Prostate gland (tissue), 2 donors: ENCODE data around the gene HCCS. TPM values are rescaled to one million over a fixed set of nuclear protein-coding genes. Genes with fewer than 3 reads are reported as not detected.

ENCODE experiments used
- DNase-seq: peaks from one replicate; pipeline ENCODE4 v3.0.0-alpha.2; 2019; ENCODE audit warnings: low spot score
- H3K27ac ChIP-seq, 2 donors: fragments of 200-600 bp; sonication (generic); 2 replicates each; pipeline ENCODE4 v1.5.1; 2017 to 2019
- H3K27me3 ChIP-seq: fragments of 200-600 bp; sonication (generic); replicated peaks from 2 replicates; pipeline ENCODE4 v1.5.1; 2019; ENCODE audit not compliant: insufficient read depth
- H3K36me3 ChIP-seq, 2 donors: fragments of 200-600 bp; sonication (generic); 1 replicate in 1 of 2; 2 replicates in 1 of 2; pipeline versions ENCODE4 v1.5.1 to v1.8.1; 2017 to 2019
- H3K4me1 ChIP-seq: fragments of 200-600 bp; sonication (generic); replicated peaks from 2 replicates; pipeline ENCODE4 v1.5.1; 2019
- H3K4me3 ChIP-seq, 2 donors: fragments of 200-600 bp; sonication (generic); 2 replicates each; pipeline ENCODE4 v1.5.1; 2017 to 2019
- H3K9me3 ChIP-seq: fragments of 200-600 bp; sonication (generic); 2 replicates; pipeline ENCODE4 v1.5.1; 2017
- POLR2A ChIP-seq: fragments of 450-650 bp; IDR thresholded peaks from one replicate; pipeline ENCODE4 v1.6.1; 2016; ENCODE audit warnings: antibody characterized with exemption, mild to moderate bottlenecking
- POLR2AphosphoS5 ChIP-seq: sonication (generic); formaldehyde crosslinking; IDR thresholded peaks from one replicate; pipeline ENCODE4 v1.6.1; 2017; ENCODE audit warnings: antibody characterized with exemption
- WGBS: methylation state at CpG from one replicate; pipeline ENCODE4 v1.1.5; 2018; 5-methylcytosine and 5-hydroxymethylcytosine counted together
- intact Hi-C: fragments of 100-400 bp; cut with DNase I; formaldehyde crosslinking; loops from one replicate; pipeline ENCODE4 v1.14.2; 2022
- total RNA-seq, 2 donors: library from RNA; depleted of rRNA; stranded (reverse); fragments of >200 nt; gene quantifications; one replicate each; pipeline ENCODE4 v1.1.0, GENCODE V29; 2016
- TF ChIP-seq, protein P1 (sequence below), 4 experiments: fragments of 200-600 bp in 2 of 4; fragments of 450-650 bp in 2 of 4; sonication (generic) in 2 of 4; IDR thresholded peaks; 1 replicate in 3 of 4; 2 replicates in 1 of 4; pipeline ENCODE4 v1.5.1; 2016 to 2019; ENCODE audit warnings: antibody characterized with exemption in 4 of 4, mild to moderate bottlenecking in 2 of 4, moderate library complexity in 2 of 4

Gene HCCS
- total RNA-seq, 2 donors from 2014 or later = 8.6 to 17.6 TPM

DNA sequence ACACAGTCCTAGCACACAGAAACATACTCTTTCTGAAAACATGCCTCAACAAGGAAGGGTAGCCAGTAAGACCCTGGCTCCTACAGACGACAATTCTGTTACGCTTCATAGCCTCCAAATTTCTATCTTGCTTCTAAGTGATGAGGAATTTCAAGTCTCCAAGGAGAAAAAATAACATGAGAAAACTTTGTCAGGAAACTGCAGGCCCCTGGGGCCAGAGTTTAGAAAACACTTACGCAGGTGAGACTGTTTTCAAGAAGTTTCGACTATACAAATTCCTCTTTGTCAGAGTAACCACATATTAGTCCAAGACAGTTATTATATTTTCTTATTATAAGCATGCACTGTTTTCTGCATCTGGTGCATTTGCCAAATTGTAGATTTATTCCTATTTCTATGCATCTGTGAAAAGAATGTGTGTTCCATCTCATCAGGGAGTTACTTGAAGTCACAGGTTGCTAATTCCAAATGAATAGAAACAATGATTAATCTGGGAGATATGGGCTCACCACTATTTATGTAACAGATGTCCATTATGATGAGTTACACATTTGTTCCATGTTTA is 30.3 kb upstream of the HCCS start:
- intact Hi-C loops = no loop called here
- Histone ChIP-seq H3K4me3 (no peak overlapping the region), H3K4me1 (no peaks in the 10 kb centered on the region), H3K9me3 (no peaks in the 10 kb centered on the region), H3K36me3 (no peaks in the 10 kb centered on the region), H3K27ac (no peak overlapping the region), H3K27me3 (no peaks in the 10 kb centered on the region)
- TF ChIP-seq POLR2A = no peak
- TF ChIP-seq, protein P1, sequence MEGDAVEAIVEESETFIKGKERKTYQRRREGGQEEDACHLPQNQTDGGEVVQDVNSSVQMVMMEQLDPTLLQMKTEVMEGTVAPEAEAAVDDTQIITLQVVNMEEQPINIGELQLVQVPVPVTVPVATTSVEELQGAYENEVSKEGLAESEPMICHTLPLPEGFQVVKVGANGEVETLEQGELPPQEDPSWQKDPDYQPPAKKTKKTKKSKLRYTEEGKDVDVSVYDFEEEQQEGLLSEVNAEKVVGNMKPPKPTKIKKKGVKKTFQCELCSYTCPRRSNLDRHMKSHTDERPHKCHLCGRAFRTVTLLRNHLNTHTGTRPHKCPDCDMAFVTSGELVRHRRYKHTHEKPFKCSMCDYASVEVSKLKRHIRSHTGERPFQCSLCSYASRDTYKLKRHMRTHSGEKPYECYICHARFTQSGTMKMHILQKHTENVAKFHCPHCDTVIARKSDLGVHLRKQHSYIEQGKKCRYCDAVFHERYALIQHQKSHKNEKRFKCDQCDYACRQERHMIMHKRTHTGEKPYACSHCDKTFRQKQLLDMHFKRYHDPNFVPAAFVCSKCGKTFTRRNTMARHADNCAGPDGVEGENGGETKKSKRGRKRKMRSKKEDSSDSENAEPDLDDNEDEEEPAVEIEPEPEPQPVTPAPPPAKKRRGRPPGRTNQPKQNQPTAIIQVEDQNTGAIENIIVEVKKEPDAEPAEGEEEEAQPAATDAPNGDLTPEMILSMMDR (IDR thresholded peaks at IDR 0.05) = no peak
- TF ChIP-seq POLR2AphosphoS5 = no peak
- no peak for DNase-seq
- WGBS = 92% methylated on average over 4 of the region's 4 CpGs

DNA sequence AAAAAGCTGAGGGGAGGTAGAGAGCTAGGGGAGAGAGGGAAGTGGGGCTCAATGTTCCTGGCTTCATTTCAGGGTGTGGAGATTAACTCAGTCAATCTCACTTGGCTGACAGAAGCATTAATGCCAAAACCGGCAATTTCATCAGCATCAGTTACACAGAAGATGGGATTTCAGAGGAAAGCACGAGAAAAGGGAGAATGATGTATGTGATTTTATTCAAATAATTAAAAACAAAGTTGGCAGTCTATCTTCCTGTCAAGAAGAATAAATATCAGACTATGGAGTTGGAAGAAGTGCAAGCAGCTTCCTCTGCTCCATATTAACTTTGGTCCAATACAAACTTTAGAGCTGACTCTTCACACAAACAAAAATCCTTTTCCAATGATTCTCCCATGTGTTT is 29.6 kb upstream of the HCCS start:
- H3K27me3 ChIP-seq = no peaks in the 10 kb centered on the region
- no peaks in the 10 kb centered on the region for H3K9me3 ChIP-seq
- DNase-seq = no peak
- no peak for TF ChIP-seq POLR2AphosphoS5
- no peak for TF ChIP-seq POLR2A
- 43% methylated on average over 2 of the region's 2 CpGs for WGBS
- no peak overlapping the region for H3K27ac ChIP-seq
- no peaks in the 10 kb centered on the region for H3K4me1 ChIP-seq
- H3K36me3 ChIP-seq = no peaks in the 10 kb centered on the region
- H3K4me3 ChIP-seq = no peak overlapping the region
- intact Hi-C loops = no loop called here

DNA sequence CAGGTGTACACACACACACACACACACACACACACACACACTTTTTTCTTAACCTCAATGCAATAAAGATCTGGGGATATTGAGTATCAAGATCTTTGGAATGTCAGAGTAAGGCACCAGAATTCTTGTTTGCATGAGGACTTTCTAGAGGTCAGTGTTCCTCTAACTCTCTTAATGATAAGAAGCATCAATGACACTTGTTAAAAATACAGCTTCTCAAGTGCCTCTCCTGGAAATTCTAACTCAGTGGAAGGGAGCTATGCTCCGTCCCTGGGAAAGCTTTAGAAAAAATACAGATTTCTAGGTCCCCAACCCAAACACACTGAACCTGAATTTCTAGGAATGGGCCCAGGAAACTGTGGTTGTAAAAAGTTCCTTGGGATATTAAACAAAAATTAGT is 25.8 kb upstream of the HCCS start:
- intact Hi-C loops = no loop called here
- 69% methylated on average over 1 of the region's 1 CpG for WGBS

DNA sequence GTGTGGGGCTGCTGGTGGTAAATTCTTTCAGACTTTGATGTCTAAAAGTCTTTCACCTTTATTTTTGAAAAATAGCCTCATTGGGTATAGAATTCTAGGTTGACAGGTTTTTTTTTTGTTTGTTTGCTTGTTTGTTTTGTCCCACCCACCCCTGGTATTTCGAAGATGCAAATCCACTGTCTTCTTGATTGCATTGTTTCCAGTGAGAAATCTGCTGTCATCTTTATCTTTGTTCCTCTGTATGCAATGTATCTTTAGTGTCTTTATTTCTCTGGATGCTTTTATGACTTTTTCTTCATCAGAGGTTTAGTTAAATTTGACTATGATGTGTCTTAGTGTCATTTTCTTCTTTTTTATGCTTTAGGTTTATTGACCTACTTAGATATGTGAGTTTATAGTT is 21.3 kb upstream of the HCCS start:
- intact Hi-C loops = no loop called here
- no peaks in the 10 kb centered on the region for H3K4me1 ChIP-seq
- no peaks in the 10 kb centered on the region for H3K27me3 ChIP-seq
- TF ChIP-seq POLR2AphosphoS5 (no peak), POLR2A (no peak)
- TF ChIP-seq, protein P1 (IDR thresholded peaks at IDR 0.05) = no peak
- H3K27ac ChIP-seq = no peak overlapping the region
- no peaks in the 10 kb centered on the region for H3K9me3 ChIP-seq
- H3K4me3 ChIP-seq = no peak overlapping the region
- 100% methylated on average over 1 of the region's 1 CpG for WGBS
- no peak for DNase-seq
- H3K36me3 ChIP-seq = no peaks in the 10 kb centered on the region

More for the DNA sequence above, 25.8 kb upstream of the HCCS start:
- Histone ChIP-seq H3K4me3 (no peak overlapping the region), H3K27ac (no peak overlapping the region), H3K27me3 (no peaks in the 10 kb centered on the region), H3K4me1 (no peaks in the 10 kb centered on the region), H3K9me3 (no peaks in the 10 kb centered on the region), H3K36me3 (no peaks in the 10 kb centered on the region)
- DNase-seq = no peak
- TF ChIP-seq, protein P1 (IDR thresholded peaks at IDR 0.05) = no peak
- TF ChIP-seq POLR2A (no peak), POLR2AphosphoS5 (no peak)

DNA sequence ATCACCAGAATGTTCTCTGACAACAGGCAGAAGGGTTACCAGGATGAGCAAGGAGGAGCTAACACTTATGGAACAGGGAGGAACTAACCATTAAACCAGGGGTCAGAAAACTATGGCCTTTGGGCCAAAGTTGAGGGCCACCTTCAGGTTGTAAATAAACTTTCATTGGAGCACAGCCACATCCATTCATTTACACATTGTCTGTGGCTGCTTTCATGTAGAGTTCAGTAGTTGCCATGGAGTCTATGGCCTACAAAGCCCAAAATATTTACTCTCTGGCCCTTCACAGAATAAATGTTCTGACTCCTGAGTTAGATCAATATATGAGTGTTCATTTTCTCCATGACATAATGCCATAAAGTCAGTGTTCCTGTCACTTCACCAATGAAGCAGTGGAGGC is 13.2 kb upstream of the HCCS start:
- H3K27ac ChIP-seq = no peak overlapping the region
- intact Hi-C loops = no loop called here
- H3K27me3 ChIP-seq = no peaks in the 10 kb centered on the region
- no peak overlapping the region for H3K4me3 ChIP-seq
- TF ChIP-seq, protein P1 (IDR thresholded peaks at IDR 0.05) = no peak
- TF ChIP-seq POLR2AphosphoS5 (no peak), POLR2A (no peak)
- DNase-seq = no peak
- H3K36me3 ChIP-seq = no peaks in the 10 kb centered on the region
- no peaks in the 10 kb centered on the region for H3K4me1 ChIP-seq
- H3K9me3 ChIP-seq = no peaks in the 10 kb centered on the region
